OCI-LY3 (cell line): ENCODE measurements around the gene GPR176.
A peak's percentile ranks its signal among the peaks of the same experiment; 100 is the strongest.

ENCODE experiments used
- H2AFZ ChIP-seq: fragments of 200-600, 300-600 bp; shearing (Covaris generic); 2 replicates; pipeline ENCODE4 v1.6.0; 2014; ENCODE audit warnings: antibody characterized with exemption, low read depth, low read length
- H3K27ac ChIP-seq: fragments of 200-600, 300-600 bp; sonication (generic); 2 replicates; pipeline ENCODE4 v1.5.1; 2014; ENCODE audit warnings: mild to moderate bottlenecking, low read length, moderate library complexity, mixed read lengths
- H3K27me3 ChIP-seq: fragments of 200-600, 300-600 bp; sonication (generic); 2 replicates; pipeline ENCODE4 v1.6.1; 2014; ENCODE audit warnings: low read depth, low read length, mixed read lengths
- H3K36me3 ChIP-seq: fragments of 200-600, 300-600 bp; sonication (generic); replicated peaks from 2 replicates; pipeline ENCODE3; 2014; ENCODE audit warnings: low read depth, low read length, mixed read lengths
- H3K4me1 ChIP-seq: fragments of 300-600, 200-600 bp; sonication (generic); 2 replicates; pipeline ENCODE4 v1.6.1; 2014; ENCODE audit warnings: low read length, mixed read lengths
- H3K4me2 ChIP-seq: fragments of 200-600, 300-600 bp; sonication (generic); 2 replicates; pipeline ENCODE4 v1.6.1; 2014; ENCODE audit warnings: low read length, mixed read lengths
- H3K4me3 ChIP-seq: fragments of 300-600, 200-600 bp; sonication (generic); 2 replicates; pipeline ENCODE4 v1.5.1; 2014; ENCODE audit warnings: antibody characterized with exemption, mild to moderate bottlenecking, low read length, moderate library complexity
- H3K79me2 ChIP-seq: fragments of 300-600, 200-600 bp; shearing (Covaris generic); 2 replicates; pipeline ENCODE4 v1.6.1; 2014; ENCODE audit warnings: mild to moderate bottlenecking, low read length, mixed read lengths
- H3K9ac ChIP-seq: fragments of 300-600, 200-600 bp; shearing (Covaris generic); 2 replicates; pipeline ENCODE4 v1.6.0; 2014; ENCODE audit warnings: mild to moderate bottlenecking, low read length, moderate library complexity
- H3K9me3 ChIP-seq: fragments of 200-600, 300-600 bp; shearing (Covaris generic); 2 replicates; pipeline ENCODE4 v1.6.1; 2014; ENCODE audit warnings: low read length, mixed read lengths; ENCODE audit not compliant: insufficient read depth
- H4K20me1 ChIP-seq: fragments of 200-600, 300-600 bp; sonication (generic); 2 replicates; pipeline ENCODE4 v1.6.1; 2016; ENCODE audit warnings: low read length, mixed read lengths; ENCODE audit not compliant: insufficient read depth
- EZH2phosphoT487 ChIP-seq: fragments of 200-600 bp; shearing (Covaris generic); IDR thresholded peaks from 2 replicates; pipeline ENCODE4 v1.6.1; 2018; ENCODE audit warnings: antibody characterized with exemption, mixed run types, low read depth
- TF ChIP-seq, protein P1 (sequence below): fragments of 200-600, 300-600 bp; sonication (generic); IDR thresholded peaks from 2 replicates; pipeline ENCODE4 v1.5.1; 2014; ENCODE audit warnings: antibody characterized with exemption, low read length, low read depth

GPR176 gene

DNA sequence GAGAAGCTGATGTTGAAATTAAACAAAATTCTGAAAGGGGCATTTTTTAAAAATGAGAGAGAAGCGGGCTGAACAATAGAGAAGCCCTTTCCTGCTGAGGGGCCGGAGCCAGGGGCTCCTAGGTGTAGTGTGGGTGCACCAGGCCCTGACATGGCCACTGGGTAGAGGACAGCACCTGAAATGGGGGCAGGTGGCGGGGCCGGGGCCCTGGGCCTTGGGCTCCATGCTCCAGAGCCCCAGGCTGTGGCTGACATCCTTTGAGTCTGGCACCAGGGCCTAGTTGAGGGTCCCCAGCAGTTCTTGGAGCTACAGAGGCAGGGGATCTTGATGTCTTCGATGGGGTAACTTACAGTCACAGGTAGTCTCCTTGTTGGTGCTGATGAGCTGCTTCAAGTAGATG is 6.5 kb upstream of the GPR176 start:
- Histone ChIP-seq H3K9me3 (no peaks in the 10 kb centered on the region), H3K79me2 (no peaks in the 10 kb centered on the region), H3K4me2 (no peak overlapping the region), H2AFZ (peak overlapping the region; percentile 20; the same call in 1 of the 2 replicates), H3K4me1 (peaks cover 12% of the 10 kb centered on the region), H3K27ac (no peak overlapping the region), H4K20me1 (no peaks in the 10 kb centered on the region), H3K4me3 (no peak overlapping the region), H3K9ac (no peak overlapping the region), H3K36me3 (no peaks in the 10 kb centered on the region), H3K27me3 (no peaks in the 10 kb centered on the region)
- TF ChIP-seq EZH2phosphoT487 = no peak
- TF ChIP-seq, protein P1, sequence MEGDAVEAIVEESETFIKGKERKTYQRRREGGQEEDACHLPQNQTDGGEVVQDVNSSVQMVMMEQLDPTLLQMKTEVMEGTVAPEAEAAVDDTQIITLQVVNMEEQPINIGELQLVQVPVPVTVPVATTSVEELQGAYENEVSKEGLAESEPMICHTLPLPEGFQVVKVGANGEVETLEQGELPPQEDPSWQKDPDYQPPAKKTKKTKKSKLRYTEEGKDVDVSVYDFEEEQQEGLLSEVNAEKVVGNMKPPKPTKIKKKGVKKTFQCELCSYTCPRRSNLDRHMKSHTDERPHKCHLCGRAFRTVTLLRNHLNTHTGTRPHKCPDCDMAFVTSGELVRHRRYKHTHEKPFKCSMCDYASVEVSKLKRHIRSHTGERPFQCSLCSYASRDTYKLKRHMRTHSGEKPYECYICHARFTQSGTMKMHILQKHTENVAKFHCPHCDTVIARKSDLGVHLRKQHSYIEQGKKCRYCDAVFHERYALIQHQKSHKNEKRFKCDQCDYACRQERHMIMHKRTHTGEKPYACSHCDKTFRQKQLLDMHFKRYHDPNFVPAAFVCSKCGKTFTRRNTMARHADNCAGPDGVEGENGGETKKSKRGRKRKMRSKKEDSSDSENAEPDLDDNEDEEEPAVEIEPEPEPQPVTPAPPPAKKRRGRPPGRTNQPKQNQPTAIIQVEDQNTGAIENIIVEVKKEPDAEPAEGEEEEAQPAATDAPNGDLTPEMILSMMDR = no peak

GRCh38 chr15:39925112-39925842 is 5.2 kb upstream of the GPR176 start:
- Histone ChIP-seq H3K9me3 (no peaks in the 10 kb centered on the region), H3K9ac (no peak overlapping the region), H3K79me2 (no peaks in the 10 kb centered on the region), H3K4me3 (no peak overlapping the region), H4K20me1 (no peaks in the 10 kb centered on the region), H3K27ac (no peak overlapping the region), H3K4me2 (peak overlapping the region; percentile 44), H3K27me3 (no peaks in the 10 kb centered on the region), H3K4me1 (peaks cover 20% of the 10 kb centered on the region), H2AFZ (peak overlapping the region; percentile 93), H3K36me3 (no peaks in the 10 kb centered on the region)
- TF ChIP-seq, protein P1 = no peak
- no peak for TF ChIP-seq EZH2phosphoT487

DNA sequence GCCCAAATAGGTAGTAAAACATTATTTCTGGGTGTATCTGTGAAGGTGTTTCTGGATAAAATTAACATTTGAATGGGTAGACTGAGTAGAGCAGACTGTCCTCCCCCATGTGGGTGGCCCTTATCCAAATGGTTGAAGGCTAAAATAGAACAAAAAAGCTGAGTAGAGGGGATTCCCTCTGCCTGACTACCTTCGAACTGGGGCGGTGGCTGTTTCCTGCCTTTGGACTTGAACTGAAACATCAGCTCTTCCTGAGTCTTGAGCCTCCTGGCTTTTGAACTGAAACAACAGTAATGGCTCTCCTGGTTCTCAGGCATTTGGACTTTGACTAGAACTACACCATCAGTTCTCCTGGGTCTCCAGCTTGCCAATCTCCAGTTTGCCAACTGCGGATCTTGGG is 4.4 kb upstream of the GPR176 start:
- H3K36me3 ChIP-seq = no peaks in the 10 kb centered on the region
- TF ChIP-seq, protein P1 = no peak
- TF ChIP-seq EZH2phosphoT487 = no peak
- H3K27me3 ChIP-seq = no peaks in the 10 kb centered on the region
- no peaks in the 10 kb centered on the region for H3K9me3 ChIP-seq
- peaks cover 21% of the 10 kb centered on the region for H3K4me1 ChIP-seq
- no peak overlapping the region for H3K4me2 ChIP-seq
- no peak overlapping the region for H2AFZ ChIP-seq
- H3K27ac ChIP-seq = no peak overlapping the region
- H3K4me3 ChIP-seq = no peak overlapping the region
- H3K79me2 ChIP-seq = no peaks in the 10 kb centered on the region
- H4K20me1 ChIP-seq = no peaks in the 10 kb centered on the region
- H3K9ac ChIP-seq = no peak overlapping the region

- Histone ChIP-seq H3K4me2 (no peak overlapping the region), H3K27ac (no peak overlapping the region)
These were observed 2.5 kb upstream of the GPR176 start for GRCh38 chr15:39922462-39923092.

More at GRCh38 chr15:39922462-39923092, 2.5 kb upstream of the GPR176 start:
- Histone ChIP-seq H3K27me3 (no peaks in the 10 kb centered on the region), H3K4me1 (peaks cover 21% of the 10 kb centered on the region), H3K36me3 (no peaks in the 10 kb centered on the region), H4K20me1 (no peaks in the 10 kb centered on the region), H3K4me3 (no peak overlapping the region), H3K79me2 (no peaks in the 10 kb centered on the region), H2AFZ (peak overlapping the region; percentile 11; the same call in 1 of the 2 replicates), H3K9me3 (no peaks in the 10 kb centered on the region), H3K9ac (no peak overlapping the region)
- no peak for TF ChIP-seq EZH2phosphoT487
- TF ChIP-seq, protein P1 = no peak
